Measurements from ENCODE around the gene HCLS1. TPM values are rescaled to one million over a fixed set of nuclear protein-coding genes. Genes with fewer than 3 reads are reported as not detected.

HCLS1 gene
- total RNA-seq, 1 donor from 2014 or later: 8.7 TPM

DNA sequence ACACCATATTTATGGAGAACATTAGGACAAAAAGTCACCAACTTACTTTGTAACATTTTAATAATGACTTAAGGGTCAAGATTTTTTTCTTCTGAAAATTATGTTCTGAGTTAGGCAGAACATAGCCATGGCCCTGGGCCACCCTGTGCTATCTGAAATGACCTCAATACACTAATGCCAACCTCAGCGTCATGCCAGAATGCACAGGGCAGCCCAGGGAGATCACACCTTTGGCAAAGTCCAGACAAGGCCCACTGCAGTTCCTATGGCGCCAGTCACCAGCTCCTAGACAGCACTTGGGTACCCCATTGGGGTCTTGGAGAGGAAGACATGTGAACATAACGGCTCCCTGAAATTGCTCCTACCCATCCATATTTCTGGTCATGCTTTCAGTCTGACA is 33.1 kb downstream of the HCLS1 start:
- Histone ChIP-seq H3K4me3 (no peak overlapping the region), H3K9me3 (replicated peaks) (no peaks in the 10 kb centered on the region), H3K27ac (replicated peaks) (peak overlapping the region; percentile 80), H3K4me1 (peaks cover 62% of the 10 kb centered on the region), H3K27me3 (ENCODE audit: low read depth) (no peaks in the 10 kb centered on the region), H3K36me3 (peaks cover 20% of the 10 kb centered on the region)
- intact Hi-C loops (cut with micrococcal nuclease): no loop called here
- TF ChIP-seq, protein P1, sequence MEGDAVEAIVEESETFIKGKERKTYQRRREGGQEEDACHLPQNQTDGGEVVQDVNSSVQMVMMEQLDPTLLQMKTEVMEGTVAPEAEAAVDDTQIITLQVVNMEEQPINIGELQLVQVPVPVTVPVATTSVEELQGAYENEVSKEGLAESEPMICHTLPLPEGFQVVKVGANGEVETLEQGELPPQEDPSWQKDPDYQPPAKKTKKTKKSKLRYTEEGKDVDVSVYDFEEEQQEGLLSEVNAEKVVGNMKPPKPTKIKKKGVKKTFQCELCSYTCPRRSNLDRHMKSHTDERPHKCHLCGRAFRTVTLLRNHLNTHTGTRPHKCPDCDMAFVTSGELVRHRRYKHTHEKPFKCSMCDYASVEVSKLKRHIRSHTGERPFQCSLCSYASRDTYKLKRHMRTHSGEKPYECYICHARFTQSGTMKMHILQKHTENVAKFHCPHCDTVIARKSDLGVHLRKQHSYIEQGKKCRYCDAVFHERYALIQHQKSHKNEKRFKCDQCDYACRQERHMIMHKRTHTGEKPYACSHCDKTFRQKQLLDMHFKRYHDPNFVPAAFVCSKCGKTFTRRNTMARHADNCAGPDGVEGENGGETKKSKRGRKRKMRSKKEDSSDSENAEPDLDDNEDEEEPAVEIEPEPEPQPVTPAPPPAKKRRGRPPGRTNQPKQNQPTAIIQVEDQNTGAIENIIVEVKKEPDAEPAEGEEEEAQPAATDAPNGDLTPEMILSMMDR (IDR thresholded peaks at IDR 0.05; ENCODE audit: borderline replicate concordance): no peak
- peak; percentile 24 for DNase-seq

DNA sequence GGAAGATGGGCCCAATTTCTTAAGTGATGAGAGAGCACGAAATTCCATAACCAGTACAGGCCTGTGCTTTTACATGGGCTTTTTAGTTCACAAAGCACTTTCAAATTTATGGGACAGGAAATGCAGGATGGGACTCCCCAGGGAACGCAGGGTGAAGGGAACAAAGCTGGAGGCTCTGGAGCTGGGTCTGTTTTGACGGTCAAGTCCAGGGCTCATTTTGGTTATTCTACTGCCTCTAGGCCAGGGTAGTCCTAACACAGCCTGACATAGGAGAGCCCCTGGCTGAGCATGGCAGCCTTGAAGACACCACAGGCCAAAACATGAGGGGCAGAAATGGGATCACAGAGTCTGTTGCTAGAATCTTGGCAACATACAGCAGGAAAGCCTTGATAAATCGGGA is 33.5 kb downstream of the HCLS1 start:
- H3K27ac ChIP-seq (replicated peaks): peak overlapping the region; percentile 80
- DNase-seq: no peak
- intact Hi-C loops (cut with micrococcal nuclease): no loop called here

DNA sequence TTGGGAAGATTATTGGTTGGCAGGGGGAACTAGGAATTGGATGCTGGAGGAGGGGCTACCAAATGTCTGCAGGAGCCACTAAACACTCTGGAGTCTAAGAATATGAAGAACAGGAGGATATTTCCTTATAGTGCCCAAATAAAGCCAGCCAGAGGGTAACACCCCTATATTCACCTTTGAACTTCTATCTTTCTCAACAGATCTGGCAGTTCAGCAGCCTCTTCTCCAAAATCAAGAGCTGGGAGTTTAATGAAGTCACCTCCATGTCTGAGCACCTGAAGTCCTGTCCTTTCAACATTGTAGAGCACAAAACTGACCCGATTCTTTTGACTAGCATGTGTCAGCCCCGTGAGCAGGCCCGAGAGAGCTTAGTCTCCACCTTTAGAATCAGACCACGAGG is 34.2 kb downstream of the HCLS1 start:
- peak overlapping the region; percentile 18 for H3K27ac ChIP-seq (replicated peaks)
- DNase-seq: no peak
- TF ChIP-seq, protein P1 (IDR thresholded peaks at IDR 0.05; ENCODE audit: borderline replicate concordance): no peak
- H3K36me3 ChIP-seq: peaks cover 25% of the 10 kb centered on the region
- no peaks in the 10 kb centered on the region for H3K27me3 ChIP-seq (ENCODE audit: low read depth)
- H3K9me3 ChIP-seq (replicated peaks): no peaks in the 10 kb centered on the region
- H3K4me1 ChIP-seq: peaks cover 62% of the 10 kb centered on the region
- no peak overlapping the region for H3K4me3 ChIP-seq
- intact Hi-C loops (cut with micrococcal nuclease): no loop called here

More for the DNA sequence above, 33.5 kb downstream of the HCLS1 start:
- no peaks in the 10 kb centered on the region for H3K9me3 ChIP-seq (replicated peaks)
- peaks cover 62% of the 10 kb centered on the region for H3K4me1 ChIP-seq
- peaks cover 23% of the 10 kb centered on the region for H3K36me3 ChIP-seq
- H3K4me3 ChIP-seq: no peak overlapping the region
- TF ChIP-seq, protein P1 (IDR thresholded peaks at IDR 0.05; ENCODE audit: borderline replicate concordance): no peak
- H3K27me3 ChIP-seq (ENCODE audit: low read depth): no peaks in the 10 kb centered on the region

DNA sequence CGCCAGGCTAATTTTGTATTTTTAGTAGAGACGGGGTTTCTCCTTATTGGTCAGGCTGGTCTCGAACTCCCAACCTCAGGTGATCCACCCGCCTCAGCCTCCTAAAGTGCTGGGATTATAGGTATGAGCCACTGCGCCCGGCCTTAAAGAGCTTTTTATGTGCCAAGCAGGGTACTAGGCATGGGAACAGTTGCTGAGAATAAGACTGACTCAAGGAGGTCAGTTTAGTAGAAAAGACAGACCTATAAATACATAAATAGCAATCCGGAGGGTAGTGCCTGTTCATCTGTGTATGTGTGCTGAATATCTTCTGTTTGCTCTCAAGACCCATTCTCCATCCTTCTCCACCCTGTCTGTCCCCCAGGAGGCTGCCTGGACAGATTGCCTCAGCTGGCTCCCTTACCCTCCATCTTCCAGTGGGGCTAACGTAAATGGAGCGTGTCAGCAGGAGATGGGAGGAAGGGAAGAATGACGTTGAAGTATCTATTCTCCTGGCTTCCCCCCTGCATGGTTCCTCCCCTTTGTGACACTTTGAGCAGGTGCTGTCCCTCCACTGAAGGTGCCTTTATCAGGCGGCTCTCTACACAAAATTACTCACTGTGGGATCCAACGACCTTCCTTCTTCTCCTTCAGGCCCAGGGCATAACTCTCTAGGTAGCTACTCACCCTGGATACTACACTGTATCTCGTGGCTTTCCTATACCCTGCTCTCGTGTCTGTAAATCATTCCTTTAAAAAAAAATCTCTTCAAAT is 36.4 kb downstream of the HCLS1 start:
- Histone ChIP-seq H3K27me3 (ENCODE audit: low read depth) (no peaks in the 10 kb centered on the region), H3K4me3 (peak overlapping the region; percentile 28), H3K27ac (replicated peaks) (peak overlapping the region; percentile 55), H3K36me3 (peaks cover 35% of the 10 kb centered on the region), H3K4me1 (peaks cover 52% of the 10 kb centered on the region), H3K9me3 (replicated peaks) (no peaks in the 10 kb centered on the region)
- TF ChIP-seq, protein P1 (IDR thresholded peaks at IDR 0.05; ENCODE audit: borderline replicate concordance): no peak
- no peak for DNase-seq
- intact Hi-C loops (cut with micrococcal nuclease): no loop called here

DNA sequence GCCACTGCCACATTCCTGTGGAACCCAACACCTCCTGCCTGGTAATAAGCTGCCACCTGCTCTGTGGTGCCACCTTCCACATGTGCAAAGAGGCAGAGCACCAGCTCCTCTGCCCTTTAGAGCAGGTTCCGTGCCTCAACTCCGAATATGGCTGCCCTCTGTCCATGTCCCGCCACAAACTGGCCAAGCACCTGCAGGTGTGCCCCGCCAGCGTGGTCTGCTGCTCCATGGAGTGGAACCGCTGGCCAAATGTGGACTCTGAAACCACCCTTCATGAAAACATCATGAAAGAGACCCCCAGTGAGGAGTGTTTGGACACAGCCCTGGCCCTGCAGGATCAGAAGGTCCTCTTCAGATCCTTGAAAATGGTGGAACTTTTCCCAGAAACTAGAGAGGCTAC is 39.2 kb downstream of the HCLS1 start:
- no peak overlapping the region for H3K4me3 ChIP-seq
- H3K27me3 ChIP-seq (ENCODE audit: low read depth): no peaks in the 10 kb centered on the region
- TF ChIP-seq, protein P1 (IDR thresholded peaks at IDR 0.05; ENCODE audit: borderline replicate concordance): no peak
- H3K36me3 ChIP-seq: peaks cover 22% of the 10 kb centered on the region
- H3K9me3 ChIP-seq (replicated peaks): no peaks in the 10 kb centered on the region
- DNase-seq: no peak
- intact Hi-C loops (cut with micrococcal nuclease): no loop called here
- H3K27ac ChIP-seq (replicated peaks): no peak overlapping the region
- H3K4me1 ChIP-seq: peaks cover 24% of the 10 kb centered on the region

All from left ventricle myocardium inferior (tissue), 1 donor.